Measurements from ENCODE around the gene IL20. TPM values are rescaled to one million over a fixed set of nuclear protein-coding genes. Genes with fewer than 3 reads are reported as not detected.

Gene IL20
- total RNA-seq, 1 experiment from 2014 or later, result not detected

DNA sequence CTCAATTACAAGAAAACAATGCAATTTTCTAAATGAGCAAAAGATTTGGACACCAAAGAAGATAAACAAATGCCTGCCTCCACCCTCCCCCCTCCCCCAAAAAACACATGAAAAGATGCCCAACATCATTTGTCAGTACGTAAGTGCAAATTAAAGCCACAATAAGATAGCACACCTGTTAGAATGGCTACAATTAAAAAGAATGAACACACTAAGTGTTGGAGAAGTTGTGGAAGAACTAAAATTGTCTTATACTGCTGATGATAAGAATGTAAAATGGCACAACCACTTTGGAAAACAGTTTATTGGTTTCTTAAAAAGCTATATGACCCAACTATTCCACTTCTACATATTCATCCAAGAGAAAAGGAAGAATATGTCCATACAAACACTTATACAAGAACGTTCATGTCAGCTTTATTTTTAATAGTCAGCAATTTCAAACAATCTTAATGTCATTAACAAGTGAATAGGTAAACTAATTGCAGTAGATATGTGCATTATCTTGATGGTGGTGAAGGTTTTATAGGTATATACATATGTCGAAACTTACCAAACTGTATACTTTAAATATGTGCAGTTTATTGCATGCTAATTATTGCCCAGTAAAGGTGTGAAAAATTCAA is 10.4 kb downstream of the IL20 start:
- no peak for DNase-seq (ENCODE audit: low spot score)

DNA sequence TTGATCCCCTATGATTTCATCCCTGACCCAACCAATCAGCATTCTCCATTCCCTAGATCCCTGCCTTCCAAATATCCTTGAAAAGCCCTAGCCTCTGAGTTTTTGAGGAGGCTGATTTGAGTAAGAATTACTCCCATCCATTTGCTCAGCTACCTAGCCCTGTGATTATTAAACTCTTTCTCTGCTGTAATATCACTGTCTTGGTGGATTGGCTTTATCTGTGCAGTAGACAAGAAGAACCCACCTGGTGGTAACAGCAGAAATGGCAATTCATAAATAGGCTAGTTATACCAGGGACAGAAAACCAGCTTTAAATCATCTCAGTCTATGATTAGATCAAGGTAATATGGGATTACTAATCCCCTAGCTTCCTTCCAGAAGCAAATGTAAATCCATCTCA is 13.0 kb downstream of the IL20 start:
- no peak for DNase-seq (ENCODE audit: low spot score)

DNA sequence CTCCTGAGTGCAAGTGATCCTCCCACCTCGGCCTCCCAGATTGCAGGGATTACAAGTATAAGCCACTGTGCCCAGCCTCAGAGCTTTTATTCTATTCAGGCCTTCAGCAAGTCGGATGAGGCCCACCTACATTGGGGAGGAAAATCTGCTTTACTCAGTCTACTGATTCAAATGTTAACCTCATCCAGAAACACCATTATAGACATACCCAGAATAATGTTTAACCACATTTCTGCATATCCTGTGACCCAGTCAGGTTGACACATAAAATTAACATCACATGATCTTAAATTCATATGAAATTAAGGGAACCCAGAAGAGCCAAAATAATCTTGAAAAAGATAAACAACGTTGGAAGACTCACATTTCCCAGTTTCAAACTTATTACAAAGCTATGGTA is 14.9 kb downstream of the IL20 start:
- DNase-seq (ENCODE audit: low spot score), result no peak

- DNase-seq (ENCODE audit: low spot score), result no peak
These were observed 17.1 kb downstream of the IL20 start for GRCh38 chr1:206882555-206882954.

DNA sequence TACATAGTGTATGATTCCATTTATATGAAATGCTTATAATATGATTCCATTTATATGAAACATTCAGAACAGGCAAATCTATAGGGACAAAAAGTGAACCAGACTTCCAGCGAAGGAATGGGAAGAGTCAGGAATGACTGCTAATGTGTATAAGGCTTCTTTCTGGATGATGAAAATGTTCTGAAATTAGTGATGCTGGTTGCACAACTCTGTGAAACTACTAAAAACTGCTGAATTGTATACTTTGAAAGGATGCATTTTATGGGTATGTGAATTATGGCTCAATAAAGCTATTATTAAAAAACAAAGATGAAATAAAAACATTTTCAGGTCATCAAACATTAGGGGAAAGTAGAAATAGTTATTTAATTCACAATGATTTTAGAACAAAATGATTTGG is 17.7 kb downstream of the IL20 start:
- DNase-seq (ENCODE audit: low spot score), result no peak

GRCh38 chr1:206883876-206884275 is 18.5 kb downstream of the IL20 start:
- DNase-seq (ENCODE audit: low spot score), result no peak

- no peak for DNase-seq (ENCODE audit: low spot score)
These were observed 20.1 kb downstream of the IL20 start for GRCh38 chr1:206885341-206886060.

- DNase-seq (ENCODE audit: low spot score), result no peak
These were observed 21.4 kb downstream of the IL20 start for GRCh38 chr1:206886831-206887230.

- DNase-seq (ENCODE audit: low spot score), result no peak
These were observed 22.3 kb downstream of the IL20 start for GRCh38 chr1:206887701-206888100.

DNA sequence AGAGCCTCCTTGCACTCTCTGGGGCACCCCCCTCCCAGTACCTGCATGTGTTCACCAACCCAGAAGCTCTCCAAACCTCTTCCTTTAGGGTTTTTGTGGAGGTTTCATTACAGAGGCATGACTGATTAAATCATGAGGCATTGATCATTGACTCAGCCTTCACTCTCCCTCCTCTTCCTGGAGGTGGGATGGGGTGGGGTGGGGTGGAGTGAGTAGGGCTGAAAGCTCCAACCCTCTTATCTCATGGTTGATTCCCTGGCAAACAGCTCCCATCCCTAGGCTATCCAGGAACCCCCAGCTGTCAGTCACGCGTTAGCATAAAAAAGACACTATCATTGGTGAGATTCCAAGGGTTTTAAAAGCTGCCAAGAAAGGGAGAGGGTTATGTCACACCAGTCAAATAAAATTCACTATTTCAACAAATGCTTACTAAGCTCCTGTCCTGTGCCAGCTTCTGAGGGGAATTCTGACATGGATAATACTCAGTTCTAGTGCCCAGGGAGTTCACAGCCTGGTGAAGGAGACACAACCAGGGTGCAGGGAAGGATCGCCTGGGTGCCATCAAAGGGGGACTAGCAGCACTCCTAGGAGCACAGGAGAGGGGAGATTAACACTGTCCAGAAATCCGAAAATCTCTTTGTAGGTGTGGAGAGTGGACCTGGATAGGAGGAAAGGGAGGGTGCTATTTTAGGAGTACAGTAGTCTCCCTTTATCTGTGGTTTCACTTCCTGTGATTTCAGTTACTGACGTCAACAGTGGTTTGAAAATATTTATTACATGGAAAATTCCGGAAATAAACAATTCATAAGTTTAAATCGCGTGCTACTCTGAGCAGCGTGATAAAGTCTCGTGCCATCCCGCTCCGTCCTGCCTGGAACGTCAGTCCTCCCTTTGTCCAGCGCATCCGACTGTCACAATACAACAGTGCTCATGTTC is 25.0 kb downstream of the IL20 start:
- peak; percentile 89 for DNase-seq (ENCODE audit: low spot score)

GRCh38 chr1:206891412-206891811 is 26.0 kb downstream of the IL20 start:
- DNase-seq (ENCODE audit: low spot score), result no peak

GRCh38 chr1:206892351-206892984 is 27.0 kb downstream of the IL20 start:
- no peak for DNase-seq (ENCODE audit: low spot score)

- DNase-seq (ENCODE audit: low spot score), result no peak
These were observed 28.0 kb downstream of the IL20 start for GRCh38 chr1:206893380-206893779.

DNA sequence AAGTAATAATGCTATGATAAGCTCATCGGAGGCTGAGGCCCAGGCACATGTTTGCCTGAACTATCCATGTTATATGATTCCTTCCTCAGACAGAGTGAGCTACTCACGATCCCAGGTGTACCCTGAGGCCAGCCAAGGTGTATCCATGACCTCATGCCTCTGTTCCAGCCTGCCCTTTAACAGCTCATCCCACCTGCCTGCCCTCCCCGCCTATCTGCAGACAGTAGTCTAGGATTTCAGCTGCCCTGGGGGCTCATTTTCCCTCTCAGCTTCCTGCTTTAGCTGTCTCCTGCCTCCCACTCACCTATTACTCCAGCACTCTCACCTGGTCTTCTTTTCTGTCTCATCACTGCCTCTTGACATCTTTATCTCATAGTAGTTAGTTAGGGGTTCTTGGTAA is 29.9 kb downstream of the IL20 start:
- no peak for DNase-seq (ENCODE audit: low spot score)

- peak; percentile 41 for DNase-seq (ENCODE audit: low spot score)
These were observed 30.4 kb downstream of the IL20 start for GRCh38 chr1:206895837-206896242.

DNA sequence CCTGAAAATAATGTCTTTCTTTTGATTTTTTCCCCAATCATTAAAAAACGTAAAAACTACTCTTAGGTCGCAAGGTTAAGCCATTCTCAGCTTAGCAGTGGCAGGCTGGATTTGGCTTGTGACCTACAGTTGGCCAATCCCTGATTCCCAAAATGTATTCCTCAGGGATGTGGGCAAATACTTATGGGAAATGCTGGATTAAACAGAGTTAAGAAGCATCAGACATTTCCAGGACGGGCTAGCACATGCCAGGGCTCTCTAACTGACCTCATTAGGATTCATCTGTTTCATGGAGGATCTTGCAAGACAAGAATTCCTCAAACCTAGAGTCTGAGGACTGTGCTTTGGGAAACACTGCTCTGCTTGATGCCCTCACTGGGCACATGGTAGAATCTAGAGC is 30.8 kb downstream of the IL20 start:
- DNase-seq (ENCODE audit: low spot score), result no peak

GRCh38 chr1:206897175-206897574 is 31.8 kb downstream of the IL20 start, which contains the start of gene IL24:
TSS of gene IL24 (plus strand) at chr1:206897443. CDS start at chr1:206897833, 390 bp downstream.
- no peak for DNase-seq (ENCODE audit: low spot score)

GRCh38 chr1:206898089-206898914 is 32.9 kb downstream of the IL20 start:
- peak; percentile 80 for DNase-seq (ENCODE audit: low spot score)

- DNase-seq (ENCODE audit: low spot score), result no peak
These were observed 33.5 kb downstream of the IL20 start for GRCh38 chr1:206898915-206899431.

GRCh38 chr1:206899717-206900116 is 34.3 kb downstream of the IL20 start:
- DNase-seq (ENCODE audit: low spot score), result no peak

DNA sequence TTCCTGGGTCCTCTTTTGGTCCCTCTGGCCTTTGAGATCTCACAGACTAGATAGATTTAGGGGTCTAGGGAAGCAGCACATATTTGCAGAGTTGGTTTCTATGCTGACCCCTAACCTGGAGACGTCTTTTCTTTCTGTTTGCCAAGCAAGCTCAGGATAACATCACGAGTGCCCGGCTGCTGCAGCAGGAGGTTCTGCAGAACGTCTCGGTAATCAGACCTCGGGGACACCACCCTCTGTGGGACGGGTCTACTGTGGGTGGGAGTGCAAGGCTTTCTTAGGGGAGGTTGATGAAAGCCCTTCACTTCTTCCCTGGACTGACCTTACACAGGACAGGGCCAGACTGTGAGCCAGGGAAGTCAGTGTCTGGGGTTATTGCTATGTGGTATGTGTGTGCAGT is 34.7 kb downstream of the IL20 start:
- no peak for DNase-seq (ENCODE audit: low spot score)

Measured in A172 (cell line).